ENCODE measurements around the gene SLC12A1.

SLC12A1 gene

DNA sequence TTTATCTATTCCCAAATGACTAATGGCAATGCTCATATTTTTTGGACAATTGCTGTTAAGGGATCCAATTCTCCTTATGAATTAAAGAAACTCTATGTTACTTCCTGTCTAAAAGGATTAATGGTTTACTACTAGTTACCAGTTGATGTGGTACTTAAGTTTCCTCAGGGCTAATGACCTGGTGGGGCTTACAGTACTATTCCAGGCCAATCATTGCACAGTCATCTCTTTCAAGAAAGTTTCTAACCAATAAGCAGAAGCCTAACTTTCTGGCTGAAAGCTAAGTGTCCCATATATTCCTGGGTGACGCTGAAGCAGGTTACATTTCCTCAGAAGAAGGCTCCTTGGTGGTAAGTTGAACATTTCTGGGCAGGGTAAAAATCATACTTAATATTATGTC, at the start of gene SLC12A1:
Gene SLC12A1 (plus strand): TSS at position 322 of the 400 bp plus-strand sequence. CDS start 1,418 bp downstream, outside the sequence.
- no peak for DNase-seq

DNA sequence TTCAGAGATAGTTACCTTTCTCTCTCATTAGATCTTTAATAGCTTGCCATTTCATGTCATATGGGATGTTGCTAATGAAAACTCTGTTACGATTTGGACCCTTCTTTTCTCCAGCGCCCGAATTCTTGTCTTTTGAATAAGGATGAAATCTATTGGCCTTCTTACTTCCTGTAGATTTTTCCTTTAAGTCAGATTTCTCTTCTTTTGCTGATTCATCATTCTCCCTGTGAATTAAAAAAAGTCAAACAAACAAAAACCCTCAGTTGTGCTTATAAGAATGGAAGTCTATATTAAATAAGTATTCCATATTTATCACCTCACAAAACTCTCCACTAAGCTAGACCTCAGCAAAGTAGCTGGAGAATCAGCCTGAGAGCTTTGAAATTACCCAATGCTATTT, 37.5 kb upstream of the SLC12A1 start:
- DNase-seq, result no peak

DNA sequence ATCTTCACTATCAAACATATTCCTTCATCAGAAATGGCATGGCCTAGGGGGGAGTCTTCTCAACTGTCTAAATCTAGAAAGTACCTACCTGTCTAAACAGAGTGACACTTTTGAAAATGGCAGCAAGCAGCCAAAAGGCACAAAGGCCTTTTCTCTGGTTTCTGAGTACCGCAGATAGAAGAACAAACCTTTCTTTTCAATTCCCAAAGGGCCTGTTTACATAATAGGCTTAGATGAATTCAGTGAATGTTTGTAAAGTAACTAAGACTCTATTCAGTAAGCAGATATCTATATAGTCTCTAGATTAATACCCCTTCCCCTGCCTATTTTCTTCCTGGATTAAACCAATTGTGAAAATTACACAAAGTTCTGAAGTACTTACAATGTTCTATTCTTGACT, 35.1 kb upstream of the SLC12A1 start:
- DNase-seq, result no peak

DNA sequence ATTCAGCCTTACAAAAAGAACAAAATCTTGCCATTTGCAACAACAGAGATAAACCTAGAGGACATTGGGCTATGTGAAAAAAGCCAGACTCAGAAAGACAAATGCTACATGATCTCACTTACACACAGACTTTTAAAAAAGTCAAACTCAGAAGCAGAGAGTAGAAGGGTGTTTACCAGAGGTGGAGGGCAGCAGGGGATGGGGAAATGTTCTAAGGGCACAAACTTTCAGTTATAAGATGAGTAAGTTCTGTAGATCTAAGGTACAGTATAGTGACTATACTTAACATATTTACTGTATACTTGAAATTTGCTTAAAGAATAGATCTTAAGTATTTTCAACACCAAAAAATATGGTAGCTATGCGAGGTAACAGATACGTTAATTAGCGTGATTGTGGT, 31.0 kb upstream of the SLC12A1 start:
- no peak for DNase-seq

DNA sequence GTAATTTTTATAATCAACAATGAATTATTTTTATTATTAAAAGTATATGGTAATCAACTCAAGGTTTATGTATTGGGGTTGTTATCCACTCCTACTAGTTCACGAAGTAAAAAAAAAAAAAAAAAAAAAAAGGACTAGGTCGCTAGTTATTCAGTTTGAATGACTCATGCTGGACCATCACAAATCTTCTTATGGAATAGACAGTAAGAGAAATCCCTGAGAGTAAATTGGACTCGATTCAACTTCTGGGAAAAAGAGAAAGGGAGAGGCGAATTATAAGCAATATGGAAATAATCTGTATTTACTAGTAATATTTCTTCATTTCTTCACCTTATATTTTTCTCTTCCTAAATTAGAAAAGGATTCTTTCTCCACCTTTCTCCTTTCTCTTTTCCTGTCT, 30.0 kb upstream of the SLC12A1 start:
- DNase-seq, result no peak

DNA sequence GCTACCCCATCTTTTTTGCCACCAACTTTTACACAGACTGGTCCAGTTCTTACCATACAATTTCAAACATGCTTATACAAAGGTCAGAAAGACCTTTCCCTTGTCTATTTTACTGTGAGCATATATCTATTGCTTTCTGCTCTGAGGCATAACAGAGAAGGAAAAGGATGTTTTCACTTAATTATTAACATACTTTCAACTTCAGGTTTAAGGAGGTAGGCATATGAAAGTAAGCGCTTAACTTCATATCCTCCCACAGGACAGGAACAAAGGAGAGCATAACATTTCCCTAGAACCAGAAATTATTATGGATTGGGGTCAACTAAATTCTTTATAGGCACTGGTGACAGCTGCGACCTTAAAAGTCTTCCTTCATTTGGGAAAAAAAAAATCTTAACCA, 29.1 kb upstream of the SLC12A1 start:
- DNase-seq, result no peak

DNA sequence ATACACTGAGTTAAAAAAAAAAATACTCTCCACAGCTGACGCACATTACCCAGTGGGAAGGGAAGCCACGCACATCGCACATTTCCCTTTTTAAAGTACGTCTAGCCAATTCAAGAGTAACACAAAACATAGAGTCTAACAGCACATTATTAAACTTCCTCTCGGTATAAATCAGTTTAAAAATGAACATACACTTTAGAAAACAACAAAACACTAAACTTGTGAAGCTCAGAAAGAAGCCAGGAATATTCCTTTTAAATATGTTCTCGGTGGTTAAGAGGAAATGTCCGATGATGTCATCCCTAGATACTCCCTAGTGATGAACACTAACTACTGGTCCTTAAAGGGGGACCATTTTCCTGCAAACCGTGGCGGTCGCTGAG, 28.7 kb upstream of the SLC12A1 start:
- DNase-seq, result no peak

DNA sequence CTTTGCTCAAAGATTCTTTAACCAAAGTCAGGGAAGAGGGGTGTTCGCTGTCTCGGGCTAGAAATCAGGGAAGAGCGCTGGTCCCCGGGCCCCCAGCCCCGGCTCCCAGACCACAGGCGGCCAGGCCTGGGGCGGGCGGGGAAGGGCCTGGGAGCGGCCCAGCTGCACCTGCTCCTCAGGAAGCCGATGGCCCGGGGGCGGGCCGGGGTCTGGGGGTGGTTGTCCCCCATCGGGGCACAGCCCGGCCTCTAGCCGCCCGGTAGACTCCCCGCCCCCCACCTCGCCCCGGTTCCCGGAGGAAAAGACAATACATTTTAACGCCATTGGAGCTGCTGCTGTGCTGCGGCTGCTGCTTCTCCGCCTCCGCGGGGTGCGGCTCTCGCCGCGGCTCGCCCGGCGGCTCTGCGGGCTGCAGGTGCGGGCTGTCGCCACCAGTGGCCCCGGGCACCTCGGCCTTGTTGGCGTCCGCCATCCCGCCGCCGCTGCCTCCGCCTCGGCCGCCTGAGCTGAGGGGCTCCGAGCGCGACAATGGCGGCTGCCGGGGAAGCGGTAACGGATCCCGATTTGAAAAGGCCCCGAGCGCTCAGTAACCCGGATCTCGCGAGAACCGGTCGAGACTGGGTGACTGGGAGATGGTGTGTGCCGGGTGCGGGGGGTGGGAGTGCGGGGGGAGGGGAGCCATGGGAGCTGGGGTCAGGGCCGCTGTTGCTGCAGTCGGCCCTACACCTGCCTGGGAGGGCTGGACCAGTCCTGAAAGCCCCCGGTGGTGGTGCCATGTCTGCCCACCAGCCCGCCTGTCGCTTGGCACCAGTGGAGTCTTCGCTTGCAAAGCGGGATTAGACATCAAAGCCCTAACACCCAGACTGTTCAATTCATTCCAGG, 28.1 kb upstream of the SLC12A1 start, which contains the start of gene MYEF2:
Gene MYEF2 (minus strand): TSS at position 530 of the 882 bp plus-strand sequence. CDS start 58 bp downstream, at position 472.
- peak; percentile 85 for DNase-seq

DNA sequence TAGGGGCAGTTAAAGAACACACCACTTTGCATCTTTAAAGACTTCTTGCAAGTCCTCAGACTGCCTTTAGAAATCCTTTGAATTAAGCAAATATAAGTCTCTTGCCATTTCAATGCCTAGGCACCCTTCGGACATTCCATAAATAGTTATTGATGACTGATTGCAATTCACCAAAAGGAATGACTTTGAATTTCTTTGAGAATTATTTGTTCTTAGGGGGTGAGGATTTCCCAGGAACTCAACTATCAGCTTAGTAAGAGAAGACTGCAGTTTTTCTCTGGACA, 27.5 kb upstream of the SLC12A1 start:
- no peak for DNase-seq

DNA sequence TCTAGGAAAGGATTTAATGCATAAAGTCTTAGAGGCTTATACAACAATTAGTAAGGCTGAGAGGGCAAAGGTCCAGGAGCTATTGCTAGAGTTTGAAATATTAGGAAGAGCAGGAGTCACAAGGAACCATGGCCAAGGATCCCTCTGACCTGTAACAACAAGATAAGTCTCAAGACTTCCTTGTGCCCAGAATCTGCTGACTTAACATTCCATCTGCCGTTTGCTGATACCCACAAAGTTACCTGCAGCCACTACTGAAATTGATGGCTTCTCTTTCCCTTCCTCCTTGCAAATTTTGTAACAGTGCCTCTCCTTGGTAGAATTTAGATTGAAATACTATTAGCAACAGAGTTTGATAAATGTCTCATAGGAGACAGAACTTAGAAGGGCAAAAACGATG, 23.4 kb upstream of the SLC12A1 start:
- no peak for DNase-seq

DNA sequence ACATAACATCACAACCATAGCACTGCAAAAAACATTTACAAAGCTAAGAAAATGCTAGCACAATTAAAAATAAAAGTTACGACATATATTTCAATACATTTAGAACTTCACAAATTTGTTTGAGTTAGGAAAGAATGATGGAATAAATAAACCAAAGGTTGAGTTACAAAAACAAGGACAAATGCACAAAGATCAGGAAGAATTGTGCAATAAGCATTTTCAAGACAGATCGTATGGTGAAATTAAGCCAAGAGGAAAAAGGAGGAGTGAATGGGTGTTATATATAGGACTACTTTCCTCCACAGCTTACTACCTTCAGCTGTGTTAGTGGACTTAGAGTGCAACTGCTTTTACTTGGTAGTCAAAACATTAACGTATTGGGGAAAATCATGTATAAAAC, 20.6 kb upstream of the SLC12A1 start:
- no peak for DNase-seq

DNA sequence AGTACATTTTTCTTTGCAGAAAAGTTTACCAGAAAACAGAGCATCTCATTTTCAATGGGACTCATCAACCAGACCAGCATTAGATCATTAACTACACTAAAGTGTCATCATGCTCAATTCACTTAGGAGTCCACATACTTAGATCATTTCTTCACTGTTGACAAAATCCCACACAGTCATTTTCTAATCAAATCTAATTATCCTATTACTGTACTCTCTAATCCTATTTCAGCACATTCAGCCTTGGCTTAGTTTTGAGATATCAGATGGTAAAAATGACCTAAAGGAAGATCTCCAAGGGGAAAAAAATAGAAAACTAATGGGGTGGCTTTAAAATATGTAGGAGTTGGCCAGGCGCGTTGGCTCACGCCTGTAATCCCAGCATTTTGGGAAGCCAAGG, 19.8 kb upstream of the SLC12A1 start:
- DNase-seq, result no peak

DNA sequence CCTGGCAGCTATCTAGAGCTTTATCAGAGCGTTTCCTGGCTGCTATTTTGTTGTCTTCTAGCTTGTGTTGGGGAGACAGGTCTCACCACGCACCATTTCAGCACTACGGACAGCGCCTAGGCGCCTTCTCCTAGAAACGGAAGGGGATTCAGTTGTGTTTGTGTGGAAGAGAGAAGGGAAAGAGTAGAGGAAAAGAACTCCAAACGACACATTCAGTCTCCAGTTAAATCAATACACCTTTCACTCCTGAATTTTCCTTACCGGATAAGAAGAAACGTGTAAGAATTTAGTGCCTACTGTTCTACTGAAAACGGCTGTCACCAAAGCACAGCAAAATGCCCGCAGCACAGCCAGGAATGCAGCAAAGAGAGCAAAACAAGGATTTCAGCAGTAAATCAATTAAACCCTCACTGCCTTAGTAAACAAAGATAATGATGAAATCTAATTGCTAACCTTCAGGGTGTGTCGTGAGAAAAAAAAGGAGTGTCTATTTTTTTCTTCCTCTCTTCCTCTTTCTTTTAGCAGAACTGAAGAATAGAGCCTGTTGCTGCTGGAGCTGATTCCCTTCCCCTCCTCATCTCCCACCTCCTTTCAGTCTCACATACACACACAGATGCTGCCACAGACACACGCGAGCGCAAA, 15.0 kb upstream of the SLC12A1 start:
- DNase-seq, result peak; percentile 64

DNA sequence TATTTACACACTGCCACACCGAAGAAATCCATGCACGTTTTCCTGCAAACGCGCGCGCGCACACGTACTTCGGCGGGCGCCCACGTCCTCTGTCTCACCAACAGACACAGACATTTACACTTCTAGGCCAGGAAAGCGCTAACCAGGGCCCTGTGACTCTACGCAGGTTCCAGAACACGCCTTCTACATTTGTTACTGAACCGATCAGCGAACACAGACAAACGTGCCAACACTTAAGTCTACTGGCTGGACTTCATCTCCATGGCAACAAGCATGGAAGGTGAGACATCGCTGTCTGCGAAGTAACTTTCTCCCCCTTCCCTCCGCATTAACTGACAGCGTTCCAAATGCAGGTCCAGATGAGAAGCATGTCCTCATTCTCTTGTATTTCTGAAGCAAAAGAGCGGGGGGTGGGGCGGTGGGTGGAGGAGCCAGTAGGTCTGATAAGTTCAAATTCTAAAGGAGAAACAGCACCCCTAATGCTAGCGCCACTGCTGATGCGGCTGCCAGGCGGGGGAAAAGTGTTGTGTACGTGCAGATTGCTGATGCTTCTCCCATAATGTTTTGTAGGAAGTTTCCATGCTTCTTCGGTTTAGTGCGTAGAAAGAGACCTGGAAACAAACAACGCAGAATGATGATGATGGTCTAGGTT, 14.4 kb upstream of the SLC12A1 start, which contains the start of gene CTXN2:
Gene CTXN2 (plus strand): TSS at position 92 of the 652 bp plus-strand sequence. CDS start 9,636 bp downstream, outside the sequence.
- no peak for DNase-seq

DNA sequence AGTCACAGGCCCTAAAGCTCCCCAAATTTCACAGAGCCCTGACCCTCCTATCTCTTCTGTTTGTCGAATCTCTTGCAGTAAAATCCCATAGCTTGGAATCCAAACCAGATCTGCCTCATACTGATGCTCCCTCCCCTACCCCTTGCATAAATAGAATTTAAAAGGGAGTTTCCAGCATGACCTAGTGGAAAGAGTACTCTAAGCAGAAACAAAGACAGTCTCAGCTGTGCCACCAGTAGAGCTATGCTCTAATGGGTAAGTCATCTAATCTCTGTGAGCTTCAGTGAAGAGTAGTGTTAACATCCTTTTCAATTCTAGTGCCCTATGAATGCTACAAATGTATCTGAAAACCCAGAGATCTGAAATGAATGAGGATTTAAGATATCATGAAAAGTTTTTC, 4.0 kb upstream of the SLC12A1 start:
- DNase-seq, result no peak

DNA sequence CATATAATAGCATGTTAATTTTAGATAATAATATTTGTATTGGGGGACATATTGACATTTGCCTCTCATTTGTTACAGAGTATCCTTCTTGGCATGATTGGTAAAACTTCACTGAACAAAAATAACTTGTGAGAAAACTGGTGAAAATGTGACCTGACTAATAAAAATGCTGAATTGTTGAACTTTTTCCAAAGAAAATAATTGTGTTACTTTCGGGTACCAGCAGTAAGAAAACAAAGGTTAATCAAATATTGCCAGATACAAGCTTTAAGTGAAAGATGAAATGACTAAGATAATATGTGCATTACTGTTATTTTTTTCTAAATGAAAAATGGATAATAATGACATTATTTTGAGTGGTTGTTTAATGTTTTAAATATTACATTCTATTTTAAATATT, 15.2 kb downstream of the SLC12A1 start:
- DNase-seq, result no peak

DNA sequence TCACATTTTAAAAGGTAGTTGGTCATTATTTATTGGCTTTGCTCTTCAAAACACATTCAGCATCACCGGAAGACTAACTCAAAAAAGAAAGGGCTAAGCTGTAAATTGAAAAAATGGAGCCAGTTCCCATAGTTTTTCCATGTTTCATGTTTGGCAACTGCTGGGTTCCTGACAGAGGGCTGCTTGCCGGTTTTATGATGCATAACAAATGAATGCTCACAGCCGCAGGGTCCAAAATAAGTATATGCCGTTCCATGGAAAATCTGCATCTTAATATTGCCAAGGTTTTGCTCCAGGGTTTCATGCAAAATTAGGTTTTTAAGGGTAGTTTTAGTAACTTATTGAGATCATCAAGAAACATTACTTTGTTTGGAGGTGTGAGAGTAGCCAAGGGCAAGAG, 15.8 kb downstream of the SLC12A1 start:
- DNase-seq, result no peak

DNA sequence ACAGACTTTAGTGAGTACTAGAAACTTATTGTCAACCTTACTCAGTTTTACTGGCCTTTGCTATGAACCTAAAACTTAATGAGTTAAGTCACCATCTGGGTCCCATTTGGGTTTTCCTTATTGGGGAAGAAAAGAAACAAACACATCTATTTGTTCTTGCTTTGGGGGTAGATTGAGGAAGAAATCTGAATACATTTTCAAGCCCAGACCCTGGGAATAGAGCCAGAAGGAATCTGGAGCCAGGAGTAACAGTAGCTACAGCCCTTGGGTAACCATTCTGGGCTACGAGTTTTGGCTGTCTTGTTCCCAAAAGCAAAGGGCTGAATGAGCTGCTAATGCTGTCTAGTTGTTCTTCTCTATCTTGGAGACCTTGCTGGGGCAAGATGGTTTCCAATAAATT, 16.5 kb downstream of the SLC12A1 start:
- no peak for DNase-seq

DNA sequence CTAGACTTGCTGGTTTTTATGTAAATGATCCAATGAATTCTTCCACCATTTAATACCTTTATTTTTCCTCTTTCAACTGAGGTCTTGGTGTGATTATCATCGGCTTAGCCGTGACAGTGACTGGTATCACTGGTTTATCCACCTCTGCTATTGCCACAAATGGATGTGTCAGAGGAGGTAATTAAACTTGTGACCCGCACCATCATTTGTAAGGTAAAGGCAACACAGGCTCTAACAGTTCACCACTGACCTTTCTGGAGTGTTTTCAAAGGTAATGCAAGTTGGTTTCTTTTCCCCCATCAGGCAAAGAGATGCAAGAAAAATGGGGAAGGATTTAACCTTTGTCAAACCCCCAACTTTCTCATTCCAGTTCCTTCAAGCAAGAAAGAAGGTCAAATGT, 19.7 kb downstream of the SLC12A1 start:
- DNase-seq, result no peak

DNA sequence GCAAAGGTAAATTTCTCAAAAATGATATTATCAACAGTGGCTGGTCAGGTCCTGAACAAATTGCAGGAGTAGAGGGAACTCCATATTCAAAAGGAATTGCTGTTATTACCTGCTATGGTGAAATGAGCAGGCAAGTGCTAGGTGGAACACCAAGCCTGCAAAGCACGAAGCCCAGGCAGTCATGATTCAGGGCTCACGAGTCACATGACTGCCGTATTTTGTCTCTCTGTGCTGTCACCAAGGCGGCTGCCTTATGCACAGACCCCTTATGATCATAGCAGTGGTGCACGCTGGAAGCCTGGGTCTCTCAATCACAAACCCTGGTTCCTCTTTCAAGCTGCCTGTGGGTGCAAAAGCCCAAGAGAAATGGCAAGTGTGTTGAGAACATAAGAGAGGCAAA, 24.4 kb downstream of the SLC12A1 start:
- DNase-seq, result no peak

DNA sequence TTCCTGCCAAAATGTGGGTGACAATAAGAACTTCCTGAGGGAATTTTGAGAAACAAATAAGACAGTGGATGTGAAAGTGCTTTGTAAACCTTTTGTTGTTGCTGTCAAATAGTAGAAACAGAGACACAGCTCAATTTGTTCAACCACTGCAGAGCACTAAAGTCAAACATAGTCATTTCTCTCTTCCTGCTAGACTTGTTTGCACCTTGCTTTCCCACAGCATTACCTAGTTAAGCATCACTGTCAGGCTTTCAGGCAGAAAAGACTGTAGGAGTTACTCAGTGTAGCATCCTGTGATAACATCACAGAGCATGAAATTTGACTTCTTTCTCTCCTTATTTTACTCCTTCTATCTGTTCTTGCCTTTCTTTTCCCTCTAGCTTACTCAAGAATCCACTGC, 27.1 kb downstream of the SLC12A1 start:
- DNase-seq, result no peak

DNA sequence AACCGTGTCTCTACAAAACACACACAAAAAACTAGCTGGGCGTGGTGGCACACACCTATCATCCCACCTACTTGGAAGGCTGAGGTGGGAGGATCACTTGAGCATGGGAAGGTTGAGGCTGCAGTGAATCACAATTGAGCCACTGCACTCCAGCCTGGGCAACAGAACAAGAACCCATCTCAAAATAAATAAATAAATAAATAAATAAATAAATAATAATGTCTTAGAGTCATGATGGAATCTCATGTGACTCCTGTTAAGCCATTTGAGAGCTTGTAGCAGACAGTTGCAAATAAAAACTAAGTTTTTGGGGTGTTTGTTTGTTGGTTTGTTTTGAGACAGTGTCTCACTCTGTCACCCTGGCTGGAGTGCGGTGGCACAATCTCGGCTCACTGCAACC, 33.2 kb downstream of the SLC12A1 start:
- no peak for DNase-seq

DNA sequence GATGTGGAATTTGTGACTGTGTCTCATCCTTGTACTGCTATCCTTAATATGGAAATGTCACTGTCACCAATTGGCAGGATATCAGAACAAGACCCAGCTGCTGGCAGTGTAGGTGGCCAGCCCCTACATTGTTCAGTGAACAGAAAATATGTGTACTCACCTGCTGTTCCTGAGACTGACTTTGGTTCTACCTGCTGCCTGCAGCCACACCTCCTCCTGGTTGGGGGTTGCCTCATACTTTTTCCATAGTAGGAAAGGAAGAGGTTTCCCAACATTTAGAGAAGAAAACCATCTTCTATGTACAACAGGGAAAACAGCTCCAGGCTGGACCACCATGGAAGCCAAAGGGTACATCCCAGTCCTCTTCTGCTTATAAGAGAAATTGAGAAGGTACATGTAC, 35.9 kb downstream of the SLC12A1 start:
- DNase-seq, result no peak

DNA sequence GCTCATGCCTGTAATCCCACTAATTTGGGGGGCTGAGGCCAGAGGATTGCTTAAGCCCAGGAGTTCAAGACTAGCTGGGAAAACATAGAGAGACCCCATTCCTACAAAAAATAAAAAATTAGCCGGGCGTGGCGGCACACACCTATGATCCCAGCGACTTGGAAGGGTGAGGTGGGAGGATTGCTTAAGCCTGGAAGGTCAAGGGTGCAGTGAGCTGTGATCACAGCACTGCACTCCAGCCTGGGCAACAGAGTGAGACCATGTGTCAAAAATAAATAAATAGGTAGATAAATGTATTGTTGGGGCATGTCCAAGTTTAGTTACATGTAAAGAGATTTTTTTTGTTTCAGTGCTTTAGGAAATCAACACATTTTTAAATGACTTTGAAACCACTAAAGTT, 36.4 kb downstream of the SLC12A1 start:
- DNase-seq, result no peak

All from activated CD8-positive, alpha-beta memory T cell treated with anti-CD3 and anti-CD28 coated beads for 24 hours (primary cell).